Measurements from ENCODE around the gene HTR2A.

GRCh38 chr13:46871557-46871956 is 25.3 kb downstream of the HTR2A start:
- TF ChIP-seq CTCF (conservative IDR thresholded peaks at IDR 0.05 in 1 of 2, IDR thresholded peaks at IDR 0.05 in 1 of 2; ENCODE audit: extremely low read depth in 1 of 2, insufficient read depth in 1 of 2, low read depth in 1 of 2, low read length in 2 of 2) (no peak), EZH2 (IDR thresholded peaks at IDR 0.05; ENCODE audit: borderline replicate concordance, low read length) (no peak)

Measured in mammary epithelial cell (primary cell).